Endothelial cell of umbilical vein (primary cell): ENCODE results near the gene HS3ST3A1. TPM values are rescaled to one million over a fixed set of nuclear protein-coding genes. Genes with fewer than 3 reads are reported as not detected.

ENCODE experiments used
- BruUV-seq: library from RNA; stranded (reverse); fragments of 400-500 nt; replicated peaks from 2 replicates; lab custom pipeline; 2021; lab: Mats Ljungman, UMichigan
- CTCF ChIA-PET: fragments of 300-600, 350-600 bp; sonication (Branson Sonifier 250); formaldehyde crosslinking; loops from one replicate; lab custom pipeline; 2021; ENCODE audit warnings: antibody characterized with exemption, inconsistent platforms; lab: Charles Lee
- POLR2A ChIA-PET: fragments of 300-600, 350-600 bp; sonication (Branson Sonifier 250); formaldehyde crosslinking; loops from one replicate; lab custom pipeline; 2021; ENCODE audit warnings: antibody characterized with exemption, inconsistent platforms; lab: Charles Lee
- DNase-seq: peaks from one replicate; pipeline ENCODE4 v3.0.0-alpha.2; 2011; ENCODE audit warnings: low read depth, low spot score
- FAIRE-seq: peaks from 2 replicates; lab custom pipeline; 2011; peaks lifted over from hg19 to GRCh38; lab: Jason Lieb, UNC
- H2AFZ ChIP-seq: 2 replicates; pipeline ENCODE4 v1.6.0; 2012; ENCODE audit warnings: low read depth, low read length, control low read depth, inconsistent platforms
- H3K27ac ChIP-seq: 2 replicates; pipeline ENCODE4 v1.5.1; 2011; ENCODE audit warnings: low read depth, mild to moderate bottlenecking, control low read depth, low read length, moderate library complexity; ENCODE audit not compliant: insufficient read depth
- H3K27me3 ChIP-seq, 2 experiments: 2 replicates each; pipeline versions ENCODE4 v1.6.0 to v1.6.1; 2011; ENCODE audit warnings: low read length in 2 of 2, mixed read lengths in 1 of 2; ENCODE audit not compliant: control insufficient read depth in 2 of 2, insufficient read depth in 2 of 2
- H3K36me3 ChIP-seq, 2 experiments: 2 replicates in 1 of 2; 3 replicates in 1 of 2; pipeline ENCODE4 v1.5.1; 2011; ENCODE audit warnings: low read length in 2 of 2, mild to moderate bottlenecking in 1 of 2, moderate library complexity in 1 of 2; ENCODE audit not compliant: control insufficient read depth in 2 of 2, insufficient read depth in 2 of 2; ENCODE audit errors: extremely low read depth in 1 of 2
- H3K4me1 ChIP-seq: 3 replicates; pipeline ENCODE4 v1.5.1; 2011; ENCODE audit warnings: mild to moderate bottlenecking, low read length; ENCODE audit not compliant: control insufficient read depth, insufficient read depth; ENCODE audit errors: extremely low read depth
- H3K4me2 ChIP-seq: 2 replicates; pipeline ENCODE4 v1.6.1; 2011; ENCODE audit warnings: low read length, control low read depth, mixed read lengths; ENCODE audit not compliant: insufficient read depth
- H3K4me3 ChIP-seq, 3 experiments: fragments of 200-600 bp in 1 of 3; sonication (generic), shearing (Covaris generic) in 1 of 3; replicated peaks in 1 of 3; 2 replicates each; pipeline ENCODE4 v1.5.1; 2011 to 2016; ENCODE audit warnings: control low read depth in 3 of 3, low read length in 3 of 3, mild to moderate bottlenecking in 2 of 3, inconsistent platforms in 1 of 3, low read depth in 1 of 3, moderate library complexity in 1 of 3; ENCODE audit not compliant: insufficient read depth in 1 of 3
- H3K79me2 ChIP-seq: 2 replicates; pipeline ENCODE4 v1.6.0; 2012; ENCODE audit warnings: low read length, inconsistent platforms; ENCODE audit not compliant: control insufficient read depth, insufficient read depth
- H3K9ac ChIP-seq: replicated peaks from 2 replicates; pipeline ENCODE3; 2011; ENCODE audit warnings: low read length, control low read depth; ENCODE audit not compliant: insufficient read depth; ENCODE audit errors: extremely low read depth
- H3K9me1 ChIP-seq: replicated peaks from 3 replicates; pipeline ENCODE4 v1.6.0; 2011; ENCODE audit warnings: mild to moderate bottlenecking, low read length; ENCODE audit not compliant: control insufficient read depth, insufficient read depth; ENCODE audit errors: extremely low read depth
- H3K9me3 ChIP-seq: replicated peaks from 2 replicates; pipeline ENCODE4 v1.5.1; 2012; ENCODE audit warnings: low read length, inconsistent platforms; ENCODE audit not compliant: control insufficient read depth, insufficient read depth
- H4K20me1 ChIP-seq: replicated peaks from 2 replicates; pipeline ENCODE3; 2011; ENCODE audit warnings: mild to moderate bottlenecking, low read length; ENCODE audit not compliant: control insufficient read depth, insufficient read depth; ENCODE audit errors: extremely low read depth
- CTCF ChIP-seq, 2 donors: IDR thresholded peaks; 1 replicate in 1 of 2; 2 replicates in 1 of 2; pipeline ENCODE4 v1.5.1; 2011; ENCODE audit warnings: low read length in 2 of 2, mild to moderate bottlenecking in 2 of 2, moderate library complexity in 2 of 2, control low read depth in 1 of 2, inconsistent platforms in 1 of 2, low read depth in 1 of 2; ENCODE audit not compliant: insufficient read depth in 1 of 2; ENCODE audit errors: extremely low read depth in 1 of 2
- MAX ChIP-seq: IDR thresholded peaks from 2 replicates; pipeline ENCODE4 v1.6.1; 2011; ENCODE audit not compliant: insufficient read depth, insufficient read length
- POLR2AphosphoS5 ChIP-seq: IDR thresholded peaks from 2 replicates; pipeline ENCODE4 v1.6.1; 2012; ENCODE audit warnings: low read depth, mild to moderate bottlenecking, control low read depth, low read length, moderate library complexity; ENCODE audit not compliant: insufficient read depth
- dilution Hi-C: fragments of 300-500 bp; cut with MboI; formaldehyde crosslinking; loops from one replicate; pipeline ENCODE4 v1.15.0; 2019; ENCODE audit warnings: low sequenced_read_pairs; ENCODE audit not compliant: extremely low pct_ligation_motif_present
- intact Hi-C: fragments of 100-400 bp; cut with micrococcal nuclease; formaldehyde crosslinking; loops from one replicate; pipeline ENCODE4 v1.10.0; 2022
- polyA plus RNA-seq, 4 experiments: library from polyadenylated mRNA; depleted of rRNA in 3 of 4; stranded (reverse) in 3 of 4; unstranded in 1 of 4; fragments of >200 nt; gene quantifications; 2 replicates each; pipeline versions ENCODE4 v1.2.1 to v1.2.3, GENCODE V29; 2011 to 2012; ENCODE audit warnings: missing spikeins in 1 of 4
- total RNA-seq: library from RNA; stranded (reverse); gene quantifications from 2 replicates; pipeline ENCODE4 v1.2.3, GENCODE V29; 2021

Gene HS3ST3A1
- total and polyA plus RNA-seq, 2 donors (not counting 3 experiments of a cell fraction or from before 2014, with no cell fraction given) = not detected

GRCh38 chr17:13595599-13595899 is 6.2 kb downstream of the HS3ST3A1 start:
- Histone ChIP-seq H3K36me3 (no peaks in the 10 kb centered on the region), H3K4me2 (no peak overlapping the region), H3K9me1 (no peaks in the 10 kb centered on the region), H3K9ac (no peak overlapping the region), H3K27me3 (peaks cover 7 to 12% of the 10 kb centered on the region in 2 experiments), H3K4me1 (no peaks in the 10 kb centered on the region), H3K4me3 (no peak overlapping the region), H3K79me2 (no peaks in the 10 kb centered on the region), H3K9me3 (no peaks in the 10 kb centered on the region), H4K20me1 (no peaks in the 10 kb centered on the region), H2AFZ (no peak overlapping the region), H3K27ac (no peak overlapping the region)
- FAIRE-seq = no peak
- no peak for TF ChIP-seq POLR2AphosphoS5
- BruUV-seq = no TSS peak
- ChIA-PET CTCF (interaction anchor here (0.8 to 4.3 kb wide), 4 partner anchors 702 to 1575 kb away, joined by 3 to 66 read pairs (median 4); partner anchors contain the start of gene HS3ST3B1), POLR2A (no interaction called here)
- dilution Hi-C loops = no loop called here
- no peak for DNase-seq
- intact Hi-C loops = loop anchor here (1.0 to 10.0 kb wide), 5 partner anchors 469 to 1575 kb away; partner anchors contain the start of gene COX10

- no peak overlapping the region for H3K4me2 ChIP-seq
- no peak overlapping the region for H2AFZ ChIP-seq
- peak; percentile 58 for DNase-seq
- ChIA-PET CTCF (interaction anchor here (0.8 to 4.3 kb wide), 6 partner anchors 703 to 1576 kb away, joined by 3 to 66 read pairs (median 4); partner anchors contain the start of gene HS3ST3B1), POLR2A (no interaction called here)
- H3K79me2 ChIP-seq = no peaks in the 10 kb centered on the region
- H3K9me1 ChIP-seq = no peaks in the 10 kb centered on the region
- no peak overlapping the region for H3K27ac ChIP-seq
- no peaks in the 10 kb centered on the region for H3K36me3 ChIP-seq
- intact Hi-C loops (loop anchor here (1.0 to 10.0 kb wide), 5 partner anchors 470 to 1576 kb away; partner anchors contain the start of gene COX10), dilution Hi-C loops (no loop called here)
- no peaks in the 10 kb centered on the region for H3K4me1 ChIP-seq
- peaks cover 3 to 6% of the 10 kb centered on the region in 2 experiments for H3K27me3 ChIP-seq
- no peaks in the 10 kb centered on the region for H3K9me3 ChIP-seq
- no TSS peak for BruUV-seq
- TF ChIP-seq CTCF (IDR thresholded peaks at IDR 0.05; ENCODE audit: extremely low read depth in 1 of 2, insufficient read depth in 1 of 2, low read depth in 1 of 2, low read length in 2 of 2) (peak; percentile 75 to 78), MAX (no peak)
- FAIRE-seq = peak; percentile 87
- H4K20me1 ChIP-seq = no peaks in the 10 kb centered on the region
- H3K9ac ChIP-seq = no peak overlapping the region
- H3K4me3 ChIP-seq = no peak overlapping the region
Measured at GRCh38 chr17:13594762-13595598, 6.7 kb downstream of the HS3ST3A1 start.
